Epithelial cell of prostate (primary cell): ENCODE results near the gene CACNA2D4.

Source experiments
- DNase-seq: peaks from one replicate; pipeline ENCODE4 v3.0.0-alpha.2; 2011; ENCODE audit warnings: low read depth, low spot score
- H3K27ac ChIP-seq: fragments of 450-650 bp; 2 replicates; pipeline ENCODE4 v1.5.1; 2017; ENCODE audit warnings: mild to moderate bottlenecking

CACNA2D4 gene

DNA sequence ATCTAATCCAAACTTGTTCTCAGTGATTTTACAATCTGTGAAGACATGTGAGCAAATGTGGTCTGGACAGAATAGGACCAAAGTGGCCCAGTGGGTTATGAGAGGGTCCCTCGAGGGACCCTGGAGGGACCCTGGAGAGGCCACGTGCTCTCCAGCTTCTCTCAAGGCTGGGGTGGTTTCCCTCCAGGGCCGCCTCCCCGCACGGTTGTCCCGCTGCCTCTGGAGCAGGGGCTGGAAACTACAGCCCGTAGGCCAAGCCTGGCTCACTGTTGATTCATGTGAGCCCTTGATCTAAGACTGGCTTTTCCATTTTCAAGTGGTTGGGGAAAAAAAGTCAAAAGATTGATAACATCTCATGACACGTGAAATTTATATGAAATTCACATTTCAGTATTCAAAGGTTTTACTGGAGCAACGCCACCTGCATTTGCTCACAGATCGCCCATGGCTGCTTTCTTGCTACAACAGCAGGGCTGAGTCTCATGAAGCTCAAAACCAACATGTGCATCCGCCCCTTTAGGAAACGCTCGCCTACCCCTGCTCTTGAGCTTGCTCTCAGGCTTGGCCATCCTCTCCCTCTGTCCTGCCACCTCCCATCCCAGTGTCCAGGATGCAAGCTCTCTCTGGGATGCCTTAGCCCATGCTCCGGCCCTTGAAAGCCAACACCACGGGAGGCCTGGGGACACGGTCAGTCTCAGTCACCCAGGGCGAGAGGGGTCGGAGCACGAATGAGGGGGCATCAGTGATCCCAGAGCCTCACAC lies 110.2 kb downstream of the CACNA2D4 start:
- no peak for DNase-seq
- no peak overlapping the region for H3K27ac ChIP-seq

DNA sequence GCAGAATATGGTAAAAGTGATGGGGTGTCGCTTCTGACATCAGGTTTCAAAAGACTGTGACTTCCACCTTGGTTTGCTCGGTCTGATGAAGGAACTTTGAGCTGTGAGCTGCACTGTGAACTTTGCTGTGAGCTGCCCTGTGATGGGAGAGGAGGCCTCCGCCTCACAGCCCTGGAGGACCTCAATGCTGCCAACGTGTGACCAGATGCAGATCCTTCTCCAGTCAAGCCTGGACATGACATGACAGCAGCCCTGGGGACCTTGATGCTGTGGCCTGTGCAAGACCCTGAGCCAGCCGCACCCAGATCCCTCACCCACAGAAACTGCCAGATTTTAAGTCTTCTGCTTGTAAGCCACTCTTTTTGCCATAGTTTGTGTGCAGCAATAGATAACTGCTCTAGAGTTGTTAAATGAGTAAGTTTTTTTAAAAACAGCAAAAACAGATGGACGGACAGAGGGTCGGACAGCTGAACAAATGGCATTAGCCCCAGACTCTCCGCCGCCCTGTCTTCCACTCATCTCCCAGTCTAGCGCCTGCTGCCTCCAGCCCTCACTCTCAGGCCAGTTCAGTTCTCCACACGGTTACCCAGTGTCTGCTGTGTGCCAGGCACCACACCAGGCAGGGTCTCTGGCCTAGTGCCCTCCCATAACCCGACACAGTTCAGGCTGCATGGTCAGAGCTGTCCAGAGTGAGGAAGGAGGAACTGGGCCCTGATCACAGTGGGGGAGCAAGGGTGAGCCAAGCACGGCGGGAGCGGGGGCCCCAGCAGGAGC lies 111.2 kb downstream of the CACNA2D4 start:
- DNase-seq = no peak
- no peak overlapping the region for H3K27ac ChIP-seq

DNA sequence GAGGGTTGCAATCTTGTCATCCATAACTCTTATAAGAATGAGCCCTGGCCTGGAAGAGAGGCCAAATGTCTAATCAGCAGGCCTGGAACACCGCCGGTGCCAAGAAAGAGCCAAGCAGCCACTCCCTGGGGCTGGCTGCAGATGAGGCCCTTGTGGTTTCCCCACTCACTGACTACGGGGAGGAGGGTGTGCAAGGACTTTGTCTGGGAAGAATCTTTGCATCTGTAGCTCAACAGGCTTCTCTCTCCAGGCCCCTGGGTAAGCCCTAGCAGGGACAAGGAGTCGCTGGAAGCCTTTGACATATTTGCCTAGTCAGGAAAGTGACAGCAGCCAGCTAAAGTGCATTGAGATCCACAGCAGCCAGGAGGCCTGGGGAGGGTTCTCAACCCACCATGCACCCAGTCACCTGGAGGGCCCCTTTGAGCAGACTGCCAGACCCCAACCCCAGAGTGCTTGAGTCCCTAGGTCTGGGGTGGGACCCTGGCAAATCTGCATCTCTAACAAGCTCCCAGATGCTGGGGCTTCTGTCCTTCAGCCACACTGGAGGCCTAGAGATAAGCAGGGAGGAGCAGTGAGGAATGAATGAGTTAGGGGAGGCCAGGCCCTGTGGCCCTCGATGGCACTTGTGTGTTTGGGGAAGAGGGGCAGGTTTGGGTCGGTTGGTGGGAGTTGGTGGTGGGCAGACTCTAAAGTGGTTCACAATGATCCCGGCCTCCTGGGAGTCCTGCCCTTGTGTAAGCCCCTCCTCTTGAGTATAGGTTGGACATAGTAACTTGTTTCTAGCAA lies 112.0 kb downstream of the CACNA2D4 start:
- no peak overlapping the region for H3K27ac ChIP-seq
- DNase-seq = no peak

DNA sequence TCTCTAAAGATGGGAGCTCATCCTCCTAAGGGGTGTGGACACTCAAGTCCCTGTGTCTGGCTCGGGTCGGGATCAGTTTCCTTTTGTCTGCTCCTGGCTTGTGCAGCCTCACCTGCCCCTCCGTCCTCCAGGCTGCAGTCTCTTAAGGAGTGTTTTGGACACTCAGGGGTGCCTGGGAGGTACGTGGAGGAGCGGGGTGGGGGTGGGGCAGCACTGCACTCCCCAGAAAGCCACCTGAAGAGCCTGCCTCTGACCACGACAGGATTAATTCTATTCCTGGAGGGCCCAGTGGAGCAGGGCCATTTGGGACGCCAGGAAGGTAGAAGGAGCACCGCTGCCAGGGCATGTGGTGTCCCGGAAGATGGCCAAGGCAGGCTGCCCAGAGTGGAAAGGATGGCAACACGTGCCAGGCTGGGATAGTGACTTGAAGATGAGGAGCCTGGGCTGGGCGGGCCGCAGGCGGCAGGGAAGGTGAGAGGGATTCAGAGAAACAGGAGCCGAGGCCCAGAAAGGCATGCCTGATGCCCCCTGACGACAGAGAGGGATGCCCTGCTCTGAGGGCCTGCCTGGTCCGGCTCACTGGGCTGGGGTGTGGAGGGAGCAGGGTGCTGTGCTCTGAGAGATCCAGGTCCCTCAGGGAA lies 112.9 kb downstream of the CACNA2D4 start:
- no peak for DNase-seq
- H3K27ac ChIP-seq = no peak overlapping the region

DNA sequence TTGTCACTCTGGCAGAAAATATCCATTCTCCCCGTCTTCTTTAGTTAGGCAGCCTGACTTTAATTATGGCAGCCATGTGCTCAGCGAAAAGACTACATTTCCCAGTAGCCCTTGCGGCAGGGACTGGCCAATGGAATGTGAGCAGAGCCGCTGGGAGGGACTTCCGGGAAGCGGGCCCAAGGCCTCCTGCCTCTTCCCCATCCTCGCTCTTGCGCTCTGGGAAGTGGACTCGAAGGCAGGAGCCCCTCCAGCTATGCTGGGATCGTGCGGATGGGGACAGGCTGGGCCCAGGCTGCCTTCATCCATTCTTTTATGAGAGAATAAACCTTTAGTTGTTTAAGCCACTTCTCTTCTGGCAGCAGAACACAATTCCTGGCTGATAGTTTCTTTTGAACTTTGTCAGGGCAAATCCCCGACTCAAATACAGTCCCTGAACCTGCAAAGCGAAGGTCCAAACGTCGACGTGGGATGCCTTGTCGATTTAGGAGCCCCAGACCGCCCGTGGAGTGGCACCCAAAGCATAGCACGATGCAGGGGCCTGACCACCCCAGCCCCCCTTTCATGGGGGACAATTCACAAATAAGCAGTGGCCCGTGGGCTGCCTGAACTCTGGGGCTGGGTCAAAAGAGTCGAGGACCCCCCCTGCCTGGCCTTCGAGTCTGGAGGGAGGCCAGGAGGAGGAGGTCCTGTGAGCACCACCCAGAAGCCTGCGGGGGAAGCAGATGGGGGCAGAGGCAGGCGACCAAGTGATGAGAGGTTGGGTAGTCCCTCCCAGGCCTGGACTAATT lies 113.7 kb downstream of the CACNA2D4 start:
- DNase-seq = peak; percentile 36
- H3K27ac ChIP-seq = no peak overlapping the region

DNA sequence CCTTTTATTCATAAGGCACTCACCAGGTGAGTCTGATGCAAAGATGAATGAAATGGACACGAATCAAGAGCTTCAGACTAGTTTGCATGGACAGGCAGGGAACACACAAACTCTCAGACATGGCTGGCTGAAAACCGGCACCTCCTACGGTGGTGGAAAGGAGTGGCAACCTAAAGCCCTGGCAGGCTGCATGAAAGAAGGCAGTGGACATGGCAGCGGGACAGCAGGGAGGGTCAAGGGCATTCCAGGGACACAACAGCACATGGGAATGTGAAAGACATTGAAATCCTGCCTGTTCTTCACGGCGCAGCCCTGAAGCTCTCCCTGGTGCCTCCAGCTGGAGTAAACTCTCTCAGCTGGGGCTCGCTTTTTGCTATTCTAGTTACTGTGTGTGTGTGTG lies 114.7 kb downstream of the CACNA2D4 start:
- DNase-seq = no peak
- H3K27ac ChIP-seq = no peak overlapping the region

DNA sequence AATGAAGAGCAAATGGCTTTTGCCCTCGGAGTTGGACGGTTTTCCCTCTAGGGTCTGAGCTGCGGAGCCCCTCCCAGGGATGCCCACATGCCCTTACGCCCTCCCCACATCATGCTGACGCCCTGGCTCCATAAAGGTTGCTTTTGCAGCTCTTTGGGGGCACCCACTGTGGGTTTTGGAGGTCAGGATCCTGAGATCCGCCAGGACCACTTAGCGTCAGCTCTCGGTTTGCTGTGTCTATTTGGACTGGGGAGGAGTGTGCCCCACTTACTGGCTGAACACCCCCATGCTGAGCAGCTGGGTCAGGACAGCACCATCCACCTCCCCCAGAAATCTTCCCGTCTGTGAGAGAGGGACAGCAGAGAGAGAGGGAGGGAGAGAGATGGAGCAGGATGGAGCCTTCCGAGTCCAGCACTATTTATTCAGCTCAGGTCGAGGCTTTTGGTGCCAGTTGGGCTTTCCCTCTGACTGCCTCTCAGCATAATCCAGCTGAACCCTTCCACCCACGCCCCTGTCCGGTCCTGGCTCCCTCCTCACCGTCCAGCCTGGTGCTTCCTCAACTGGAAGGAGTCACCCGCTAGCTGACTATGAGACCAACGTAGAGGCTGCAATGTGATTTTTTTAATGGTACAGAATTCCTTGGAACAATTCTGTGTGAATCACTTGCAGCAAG lies 117.0 kb downstream of the CACNA2D4 start:
- H3K27ac ChIP-seq = no peak overlapping the region
- DNase-seq = no peak

DNA sequence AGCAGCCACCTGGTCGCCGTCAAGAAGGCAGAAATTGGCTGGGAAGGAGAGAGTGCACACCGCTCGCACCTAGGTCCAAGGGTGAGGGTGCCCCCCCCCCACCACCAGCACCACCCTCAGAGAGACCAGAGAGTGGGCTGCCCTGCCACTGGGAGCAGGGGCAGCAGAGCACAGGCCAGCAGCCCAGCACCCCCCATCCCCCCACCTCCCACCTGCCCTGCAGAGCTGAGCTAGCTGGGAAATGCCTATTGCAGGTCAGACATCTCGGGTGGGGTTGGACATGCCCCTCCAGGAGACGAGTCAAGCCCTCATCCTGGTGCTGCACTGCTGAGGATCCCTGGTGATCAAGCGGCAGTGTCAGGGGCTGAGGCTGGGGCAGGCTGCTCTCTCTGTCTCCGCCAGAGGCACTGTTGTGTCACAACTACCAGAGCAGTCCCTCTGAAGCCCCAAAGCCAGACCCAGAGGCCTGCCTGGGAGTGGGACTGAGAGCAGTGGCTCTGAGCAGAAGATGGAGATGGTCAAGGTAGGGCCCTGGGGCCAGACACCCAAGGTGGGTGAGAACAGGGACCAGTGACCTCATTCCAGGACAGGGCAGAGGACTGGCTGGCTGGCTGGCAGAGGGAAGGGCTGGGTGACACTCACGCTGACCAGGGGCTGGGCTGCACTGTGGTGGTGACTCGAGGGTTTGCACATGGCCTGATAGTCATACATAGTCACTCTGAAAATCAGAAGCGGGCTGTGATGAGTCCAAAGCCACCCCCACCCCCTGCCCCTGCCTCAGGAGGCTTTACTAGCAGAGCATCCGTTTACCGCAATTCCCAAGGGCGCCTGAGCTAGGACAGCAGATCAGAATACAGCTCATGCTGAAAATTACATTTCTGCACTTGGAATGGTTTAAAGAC lies 117.8 kb downstream of the CACNA2D4 start:
- no peak overlapping the region for H3K27ac ChIP-seq
- no peak for DNase-seq

DNA sequence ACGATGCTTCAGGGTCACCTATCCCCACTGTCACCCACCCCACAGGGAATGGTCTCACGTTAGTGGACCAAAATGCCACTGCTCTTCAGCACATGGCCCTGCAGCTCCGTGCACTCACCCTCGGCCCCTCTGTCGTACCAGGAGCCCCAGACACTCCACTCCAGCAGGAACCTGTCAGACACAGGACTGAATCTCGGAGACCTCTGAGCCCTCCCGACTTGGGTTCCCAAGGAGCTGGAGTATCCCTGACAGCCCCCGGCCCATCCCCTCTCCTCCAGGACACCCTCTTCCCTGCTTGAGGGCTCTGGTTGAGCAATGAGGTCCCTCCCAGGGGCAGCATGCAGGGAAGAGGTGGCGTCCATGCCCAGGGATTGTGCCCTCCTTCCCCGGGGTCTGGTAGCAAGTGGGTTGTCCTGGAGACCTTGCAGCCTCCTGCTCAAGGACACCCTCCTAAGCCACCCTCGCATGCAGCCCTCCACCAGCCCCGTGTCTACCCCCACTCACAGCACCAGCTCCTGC lies 118.5 kb downstream of the CACNA2D4 start:
- H3K27ac ChIP-seq = no peak overlapping the region
- no peak for DNase-seq

DNA sequence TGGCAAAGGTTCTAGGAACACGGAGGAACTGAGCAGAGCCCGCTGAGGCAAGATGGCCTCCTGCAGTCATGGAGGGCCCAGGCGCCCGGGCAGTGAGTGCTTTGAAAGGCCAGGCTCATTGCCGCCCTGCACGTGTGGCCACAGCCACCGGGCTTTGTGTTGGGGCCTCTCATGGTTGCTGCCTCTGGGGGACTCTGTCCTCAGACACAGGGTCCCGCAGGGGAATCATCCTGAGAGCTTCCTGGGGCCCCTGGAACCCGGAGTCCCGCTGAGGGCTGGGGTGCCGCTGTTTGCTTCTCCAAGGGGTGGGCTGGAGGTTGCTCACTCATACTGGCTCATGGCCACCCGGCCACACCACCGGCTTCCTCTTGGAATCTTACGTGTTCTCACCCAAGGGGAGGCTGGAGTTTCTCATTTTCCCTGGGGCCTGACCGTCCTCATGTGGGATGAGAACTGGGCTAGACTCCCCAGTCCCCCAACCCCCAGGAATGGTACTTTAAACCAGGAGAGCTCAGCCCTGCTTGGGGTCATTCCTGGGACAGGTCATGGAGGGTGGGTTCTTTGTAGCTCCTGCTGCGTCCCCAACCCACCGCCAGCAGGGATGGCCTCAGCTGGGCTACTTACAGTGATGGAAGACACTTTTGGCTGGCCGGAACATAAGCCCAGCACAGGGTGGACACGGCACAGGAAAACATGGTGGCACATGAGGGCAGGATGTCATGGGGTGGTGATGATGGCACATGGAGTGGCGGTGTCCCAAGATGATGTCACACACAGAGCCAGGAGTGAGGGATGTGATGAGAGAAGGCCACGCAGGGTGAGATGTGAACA lies 119.2 kb downstream of the CACNA2D4 start:
- H3K27ac ChIP-seq = no peak overlapping the region
- no peak for DNase-seq

DNA sequence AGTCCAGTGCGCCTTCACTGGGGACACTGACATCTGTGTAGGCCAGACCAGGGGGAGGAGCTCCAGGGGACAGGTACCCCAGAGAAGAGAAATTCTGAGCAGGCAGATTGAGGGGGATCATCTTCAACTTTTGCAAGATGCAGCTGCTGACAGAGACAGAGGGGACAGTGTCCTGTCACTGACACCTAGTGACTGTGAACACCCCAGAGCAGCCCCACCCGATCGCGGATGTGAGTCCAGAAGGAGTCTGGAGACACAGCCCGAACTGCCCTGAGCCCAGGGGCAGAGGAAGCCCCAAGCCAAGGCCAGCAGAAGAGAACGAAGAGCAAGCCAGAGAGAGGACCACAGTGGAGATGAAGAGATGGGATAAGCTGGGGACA lies 119.8 kb downstream of the CACNA2D4 start:
- H3K27ac ChIP-seq = no peak overlapping the region

DNA sequence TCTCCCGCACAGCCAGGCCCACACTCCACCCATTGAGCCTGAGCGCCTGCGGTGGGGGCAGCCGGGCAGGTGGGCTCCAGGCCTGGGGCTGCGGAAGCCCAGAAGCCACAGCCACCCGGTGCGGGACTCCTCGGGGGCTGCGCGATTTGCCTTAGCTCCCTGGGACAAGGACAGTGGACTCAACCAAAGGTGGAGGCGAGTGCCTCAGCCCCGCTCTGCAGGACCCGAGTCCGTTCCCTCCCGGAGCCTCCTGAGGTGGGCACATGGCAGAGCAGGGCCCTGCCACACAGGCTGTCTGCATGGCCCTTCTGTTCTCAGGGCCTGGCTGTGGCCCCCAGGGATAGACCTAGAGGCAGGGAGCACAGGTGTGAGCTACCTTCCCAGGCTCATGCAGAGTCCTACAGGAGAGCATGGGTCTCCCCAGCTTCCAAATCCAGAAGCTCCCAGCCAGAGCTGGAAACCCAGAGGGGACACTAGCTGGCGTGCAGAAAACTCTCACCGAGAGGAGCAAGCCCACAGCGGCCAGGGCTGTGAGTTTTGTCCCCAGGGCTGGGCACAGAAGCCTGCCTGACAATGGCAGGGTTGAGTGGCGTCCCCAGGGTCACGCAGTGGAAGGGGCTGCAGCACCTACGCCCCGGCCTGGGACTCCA lies 120.3 kb downstream of the CACNA2D4 start:
- H3K27ac ChIP-seq = no peak overlapping the region

More for the DNA sequence above, 119.8 kb downstream of the CACNA2D4 start:
- DNase-seq = no peak

DNA sequence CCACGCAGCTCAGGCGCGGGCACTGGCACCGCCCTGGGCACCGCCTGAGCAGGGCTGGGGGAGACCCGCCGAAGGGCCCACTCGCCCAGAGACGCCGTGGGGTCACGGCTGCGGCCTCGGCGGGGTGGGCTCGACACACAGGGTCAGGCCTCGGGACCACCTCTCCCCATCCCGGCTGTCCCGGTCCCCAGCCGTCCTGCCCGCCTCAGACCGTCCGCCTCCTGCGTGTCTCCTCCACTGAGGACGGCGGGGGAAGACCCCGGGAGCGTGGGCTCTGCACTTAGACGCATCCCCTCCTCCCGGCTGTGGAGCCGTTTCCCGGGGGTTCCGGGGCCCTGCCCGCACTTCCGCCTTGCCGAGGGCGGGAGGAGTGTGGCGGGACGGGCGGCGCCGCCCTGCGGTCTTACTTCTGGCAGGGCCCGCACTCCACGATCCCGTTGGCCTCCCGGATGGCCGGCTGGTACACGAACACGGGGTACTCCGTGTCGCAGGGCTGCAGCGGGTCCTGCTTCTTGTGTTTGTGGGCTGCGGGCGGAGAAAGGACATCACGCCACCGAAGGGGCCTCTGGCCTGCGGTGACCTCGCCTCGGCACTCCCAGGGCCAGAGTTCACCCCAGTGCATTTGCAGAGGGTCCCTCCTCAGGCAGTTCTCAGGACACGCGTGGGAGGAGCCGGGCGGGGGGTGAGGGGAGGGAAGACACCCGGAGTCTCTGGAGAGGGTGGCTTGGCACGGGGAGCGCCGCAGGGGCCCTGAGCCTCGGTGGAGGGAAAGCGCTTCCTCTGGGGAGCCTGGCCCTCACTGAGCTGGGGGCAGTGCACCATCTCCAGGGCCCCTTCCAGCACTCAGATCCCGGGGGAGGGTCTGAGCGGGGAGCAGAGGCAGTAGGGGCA lies 121.2 kb downstream of the CACNA2D4 start:
- DNase-seq = no peak
- no peak overlapping the region for H3K27ac ChIP-seq

More for the DNA sequence above, 120.3 kb downstream of the CACNA2D4 start:
- no peak for DNase-seq

DNA sequence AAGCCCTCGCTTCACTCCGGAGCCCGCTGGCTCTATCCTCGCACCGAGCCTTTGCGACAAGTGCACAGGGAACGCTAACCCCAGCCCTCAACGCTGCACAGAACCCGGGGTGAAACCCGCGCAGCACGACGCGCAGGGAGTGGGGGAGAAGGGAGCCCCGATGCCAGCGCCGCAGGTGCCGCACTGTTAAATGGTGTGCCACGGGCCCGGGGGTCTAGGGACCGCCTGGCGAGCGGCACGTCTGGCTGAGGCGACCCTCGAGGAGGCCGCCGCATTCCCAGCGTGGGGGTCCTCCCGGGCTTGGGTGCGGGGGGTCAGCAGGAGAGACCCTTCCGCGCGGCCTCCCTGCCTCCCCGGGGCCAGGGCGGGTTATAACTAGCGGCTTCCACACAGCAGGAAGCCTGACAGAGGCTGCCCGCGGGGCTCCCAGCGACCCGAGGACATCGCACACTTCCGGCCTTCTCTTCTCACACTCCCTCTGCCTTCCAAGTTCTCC lies 121.9 kb downstream of the CACNA2D4 start:
- H3K27ac ChIP-seq = no peak overlapping the region
- DNase-seq = no peak

DNA sequence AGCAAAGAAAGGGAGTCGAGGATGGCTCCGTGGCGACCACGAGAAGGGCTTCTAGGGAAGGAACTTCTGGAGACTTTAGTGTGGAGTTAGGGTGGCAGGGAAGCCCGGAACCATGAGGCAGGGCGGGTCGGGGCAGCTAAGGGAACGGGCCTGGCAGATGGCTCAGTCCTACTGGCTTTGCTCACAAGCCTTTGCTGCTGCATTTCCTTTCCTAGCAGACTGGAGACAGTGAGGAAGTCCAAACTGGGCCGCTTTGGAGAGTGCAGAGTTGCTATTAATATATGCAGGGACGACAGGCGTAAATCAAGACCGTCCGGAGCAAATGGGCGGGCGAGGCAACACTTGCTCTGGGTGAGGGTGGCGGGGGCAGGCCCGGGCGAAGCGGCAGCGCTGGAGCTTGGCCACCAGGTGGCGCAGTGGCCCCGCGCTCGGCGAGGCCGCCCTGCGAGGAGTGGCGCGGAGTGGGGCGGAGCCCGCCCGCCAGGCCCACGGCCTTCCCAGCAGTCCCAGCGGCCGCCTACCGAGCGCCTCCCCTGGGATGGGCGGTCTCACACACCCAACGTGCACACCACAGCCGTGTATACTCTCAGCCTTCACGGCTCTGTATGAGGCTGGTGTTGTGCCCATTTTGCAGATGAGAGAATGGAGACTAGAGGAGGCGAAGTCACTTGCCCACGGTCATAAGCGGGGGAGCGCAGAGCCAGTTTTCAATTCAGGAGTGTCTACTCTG lies 122.5 kb downstream of the CACNA2D4 start:
- DNase-seq = peak; percentile 45
- H3K27ac ChIP-seq = no peak overlapping the region
